ENCODE data around the gene DUOXA1. TPM values are rescaled to one million over a fixed set of nuclear protein-coding genes. Genes with fewer than 3 reads are reported as not detected.
"Not testable (repeated sequence)": the region's sequence is repeated elsewhere in the genome, so short reads cannot be mapped to it uniquely, and the experiment has no call there.

DUOXA1 gene
- total and polyA plus RNA-seq, 2 experiments from 2014 or later = 0.09 TPM; not detected in 1

GRCh38 chr15:45110256-45110820 is 19.3 kb downstream of the DUOXA1 start:
- DNase-seq (ENCODE audit: low read depth in 1 of 2, low spot score in 1 of 2) = no peak
- Histone ChIP-seq H3K4me3 (no peak overlapping the region), H3K36me3 (no peaks in the 10 kb centered on the region), H3K27me3 (peaks cover 95% of the 10 kb centered on the region), H3K4me1 (ENCODE audit: low read depth) (peaks cover 4% of the 10 kb centered on the region), H3K9me3 (ENCODE audit: low read depth) (no peaks in the 10 kb centered on the region), H3K27ac (no peak overlapping the region)
- TF ChIP-seq, protein P1, sequence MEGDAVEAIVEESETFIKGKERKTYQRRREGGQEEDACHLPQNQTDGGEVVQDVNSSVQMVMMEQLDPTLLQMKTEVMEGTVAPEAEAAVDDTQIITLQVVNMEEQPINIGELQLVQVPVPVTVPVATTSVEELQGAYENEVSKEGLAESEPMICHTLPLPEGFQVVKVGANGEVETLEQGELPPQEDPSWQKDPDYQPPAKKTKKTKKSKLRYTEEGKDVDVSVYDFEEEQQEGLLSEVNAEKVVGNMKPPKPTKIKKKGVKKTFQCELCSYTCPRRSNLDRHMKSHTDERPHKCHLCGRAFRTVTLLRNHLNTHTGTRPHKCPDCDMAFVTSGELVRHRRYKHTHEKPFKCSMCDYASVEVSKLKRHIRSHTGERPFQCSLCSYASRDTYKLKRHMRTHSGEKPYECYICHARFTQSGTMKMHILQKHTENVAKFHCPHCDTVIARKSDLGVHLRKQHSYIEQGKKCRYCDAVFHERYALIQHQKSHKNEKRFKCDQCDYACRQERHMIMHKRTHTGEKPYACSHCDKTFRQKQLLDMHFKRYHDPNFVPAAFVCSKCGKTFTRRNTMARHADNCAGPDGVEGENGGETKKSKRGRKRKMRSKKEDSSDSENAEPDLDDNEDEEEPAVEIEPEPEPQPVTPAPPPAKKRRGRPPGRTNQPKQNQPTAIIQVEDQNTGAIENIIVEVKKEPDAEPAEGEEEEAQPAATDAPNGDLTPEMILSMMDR (IDR thresholded peaks at IDR 0.05; ENCODE audit: low read depth, low read length) = no peak

- Histone ChIP-seq H3K36me3 (no peaks in the 10 kb centered on the region), H3K9me3 (ENCODE audit: low read depth) (no peaks in the 10 kb centered on the region), H3K4me3 (no peak overlapping the region), H3K27ac (no peak overlapping the region), H3K27me3 (peaks cover 89% of the 10 kb centered on the region), H3K4me1 (ENCODE audit: low read depth) (peaks cover 4% of the 10 kb centered on the region)
- TF ChIP-seq, protein P1 (IDR thresholded peaks at IDR 0.05; ENCODE audit: low read depth, low read length) = no peak
- no peak for DNase-seq (ENCODE audit: low read depth in 1 of 2, low spot score in 1 of 2)
Observed at GRCh38 chr15:45107941-45108630, 21.6 kb downstream of the DUOXA1 start.

DNA sequence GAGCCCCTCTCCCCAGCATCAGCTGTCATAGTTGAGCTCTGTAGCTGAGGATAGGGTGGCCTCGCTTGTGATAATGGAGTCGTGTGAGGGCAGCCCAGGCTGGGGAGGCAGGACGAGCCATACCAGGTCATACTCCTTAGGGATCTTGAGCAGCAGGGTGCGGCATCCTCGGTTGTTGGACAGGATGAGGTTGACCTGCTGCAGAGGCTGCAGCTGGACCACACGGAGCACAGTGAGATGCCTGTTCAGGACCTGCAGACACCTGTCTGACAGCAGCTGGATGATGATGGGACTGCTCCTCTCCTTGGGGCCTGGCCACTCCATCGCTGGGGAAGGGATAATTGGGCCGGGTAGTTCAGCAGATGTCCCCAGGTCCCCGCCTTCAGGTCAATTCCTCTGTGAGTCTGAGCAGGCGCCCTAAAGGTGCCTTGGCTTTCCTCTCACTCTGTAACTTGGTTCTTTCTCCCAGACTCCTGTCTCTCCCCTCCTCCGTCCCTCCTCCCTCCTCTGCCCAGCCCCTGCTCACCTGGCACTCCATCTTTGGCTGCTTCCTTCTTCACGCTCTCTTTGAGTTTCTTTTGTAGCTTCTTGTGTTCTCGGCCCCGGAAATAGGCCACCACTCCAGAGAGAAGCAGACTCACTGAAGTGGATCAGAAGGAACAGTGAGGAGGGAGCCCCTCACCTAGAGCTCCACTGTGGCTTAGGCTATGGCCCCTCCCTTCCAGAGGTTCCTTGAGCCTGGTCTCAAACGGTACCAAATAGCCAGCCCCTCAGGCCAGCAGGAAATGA is 23.5 kb downstream of the DUOXA1 start:
- no peaks in the 10 kb centered on the region for H3K9me3 ChIP-seq (ENCODE audit: low read depth)
- DNase-seq (ENCODE audit: low read depth in 1 of 2, low spot score in 1 of 2) = no peak
- TF ChIP-seq, protein P1 (IDR thresholded peaks at IDR 0.05; ENCODE audit: low read depth, low read length) = no peak
- no peak overlapping the region for H3K27ac ChIP-seq
- no peaks in the 10 kb centered on the region for H3K4me1 ChIP-seq (ENCODE audit: low read depth)
- peaks cover 77% of the 10 kb centered on the region for H3K27me3 ChIP-seq
- no peak overlapping the region for H3K4me3 ChIP-seq
- H3K36me3 ChIP-seq = no peaks in the 10 kb centered on the region

GRCh38 chr15:45105586-45105985 is 24.1 kb downstream of the DUOXA1 start:
- H3K9me3 ChIP-seq (ENCODE audit: low read depth) = no peaks in the 10 kb centered on the region
- no peak overlapping the region for H3K4me3 ChIP-seq
- TF ChIP-seq, protein P1 (IDR thresholded peaks at IDR 0.05; ENCODE audit: low read depth, low read length) = no peak
- peaks cover 73% of the 10 kb centered on the region for H3K27me3 ChIP-seq
- H3K36me3 ChIP-seq = no peaks in the 10 kb centered on the region
- no peaks in the 10 kb centered on the region for H3K4me1 ChIP-seq (ENCODE audit: low read depth)
- no peak for DNase-seq (ENCODE audit: low read depth in 1 of 2, low spot score in 1 of 2)
- H3K27ac ChIP-seq = no peak overlapping the region

DNA sequence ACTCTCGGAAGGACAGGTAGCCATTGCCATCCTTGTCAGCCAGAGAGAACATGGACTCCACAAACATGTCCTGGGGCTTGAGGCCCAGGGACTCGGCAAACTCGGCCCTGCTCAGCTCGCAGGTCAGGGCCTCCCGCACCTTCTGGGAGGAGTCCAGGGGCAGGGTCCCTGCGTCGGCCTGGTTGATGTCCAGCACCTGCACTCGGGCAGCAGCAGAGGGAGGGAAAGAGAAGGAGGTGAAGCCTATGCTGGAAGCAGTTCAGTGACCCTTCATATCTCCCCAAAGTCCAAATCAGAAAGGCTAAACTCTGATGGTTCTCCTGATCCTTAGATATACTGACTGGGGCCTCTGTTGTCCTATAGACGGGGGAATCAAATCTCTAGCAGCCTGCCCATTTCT is 25.5 kb downstream of the DUOXA1 start:
- H3K27me3 ChIP-seq = peaks cover 64% of the 10 kb centered on the region

DNA sequence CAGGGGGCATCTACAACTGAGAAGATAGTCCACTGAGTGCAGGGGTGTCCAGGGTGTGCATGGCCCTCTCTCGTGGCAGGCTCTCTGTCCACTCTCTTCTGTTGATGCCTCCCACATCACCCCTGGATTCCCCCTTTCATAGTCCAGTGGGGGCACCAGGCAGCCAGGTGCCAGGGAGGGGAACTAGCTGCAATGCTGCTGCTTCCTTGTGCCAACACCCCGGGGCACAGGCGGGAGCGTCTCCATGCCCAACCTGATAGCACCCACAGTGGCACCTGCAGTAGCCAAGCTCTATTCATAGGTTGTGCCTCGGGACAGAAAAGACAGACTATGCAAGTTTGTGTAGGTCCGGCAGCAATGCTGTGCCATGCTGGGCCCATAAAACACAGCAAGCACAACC is 27.5 kb downstream of the DUOXA1 start:
- TF ChIP-seq, protein P1 (IDR thresholded peaks at IDR 0.05; ENCODE audit: low read depth, low read length) = no peak
- H3K9me3 ChIP-seq (ENCODE audit: low read depth) = no peaks in the 10 kb centered on the region
- no peak overlapping the region for H3K27ac ChIP-seq
- no peaks in the 10 kb centered on the region for H3K4me1 ChIP-seq (ENCODE audit: low read depth)
- H3K4me3 ChIP-seq = no peak overlapping the region
- no peak for DNase-seq (ENCODE audit: low read depth in 1 of 2, low spot score in 1 of 2)
- peaks cover 53% of the 10 kb centered on the region for H3K27me3 ChIP-seq
- no peaks in the 10 kb centered on the region for H3K36me3 ChIP-seq

More for the DNA sequence above, 25.5 kb downstream of the DUOXA1 start:
- not testable (repeated sequence) for H3K4me1 ChIP-seq (ENCODE audit: low read depth); H3K36me3 ChIP-seq; H3K9me3 ChIP-seq (ENCODE audit: low read depth); H3K4me3 ChIP-seq; DNase-seq (ENCODE audit: low read depth in 1 of 2, low spot score in 1 of 2); H3K27ac ChIP-seq

Data from cardiac muscle cell (in vitro differentiated cells and primary cell).